ENCODE results near the gene ASIC3. TPM values are rescaled to one million over a fixed set of nuclear protein-coding genes. Genes with fewer than 3 reads are reported as not detected.

Gene ASIC3
- total and polyA plus RNA-seq, 2 donors (not counting 3 experiments of a cell fraction or from before 2014, with no cell fraction given) = 0.69 to 0.70 TPM

DNA sequence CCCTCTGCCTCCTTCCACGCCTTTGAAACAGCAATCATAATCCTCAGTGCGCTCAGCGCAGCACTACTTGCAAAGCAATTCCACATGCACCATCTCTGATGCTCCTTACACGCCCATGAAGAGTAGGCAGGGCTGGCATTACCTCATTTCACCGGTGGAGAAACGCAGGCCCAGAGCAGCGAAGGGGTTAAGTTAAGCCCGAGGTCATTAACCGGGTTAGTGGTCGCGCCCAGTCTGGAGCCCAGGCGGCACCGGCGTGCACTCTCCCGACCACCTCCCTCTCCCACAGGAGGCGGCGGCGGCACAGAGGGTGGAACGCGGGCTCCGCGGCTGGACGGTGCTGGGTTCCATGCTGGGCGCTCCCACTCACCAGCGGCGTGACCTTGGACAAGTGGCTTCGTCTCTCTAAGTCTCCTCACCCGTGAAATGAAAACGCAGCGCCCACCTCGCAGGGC lies 31.8 kb downstream of the ASIC3 start:
- intact Hi-C loops (cut with micrococcal nuclease) = loop anchor here (1.0 kb wide), 4 partner anchors 9 to 52 kb away; partner anchors contain the start of gene ABCB8
- peak overlapping the region; percentile 69 for H3K4me2 ChIP-seq (ENCODE audit: insufficient read depth, low read length)

More for the DNA sequence above, 31.8 kb downstream of the ASIC3 start:
- no peaks in the 10 kb centered on the region for H3K27me3 ChIP-seq (ENCODE audit: control insufficient read depth in 2 of 2, insufficient read depth in 2 of 2, low read length in 2 of 2)
- dilution Hi-C loops (cut with MboI; ENCODE audit: extremely low pct_ligation_motif_present, low sequenced_read_pairs) = no loop called here
- H3K4me3 ChIP-seq (replicated peaks in 1 of 3; ENCODE audit: insufficient read depth in 1 of 3, low read depth in 1 of 3, low read length in 3 of 3) = peak overlapping the region; percentile 29 to 75 (median 53)
- peaks cover 34% of the 10 kb centered on the region for H3K4me1 ChIP-seq (ENCODE audit: control insufficient read depth, extremely low read depth, insufficient read depth, low read length)
- H2AFZ ChIP-seq (ENCODE audit: low read depth, low read length) = peak overlapping the region; percentile 39
- TF ChIP-seq, protein P1, sequence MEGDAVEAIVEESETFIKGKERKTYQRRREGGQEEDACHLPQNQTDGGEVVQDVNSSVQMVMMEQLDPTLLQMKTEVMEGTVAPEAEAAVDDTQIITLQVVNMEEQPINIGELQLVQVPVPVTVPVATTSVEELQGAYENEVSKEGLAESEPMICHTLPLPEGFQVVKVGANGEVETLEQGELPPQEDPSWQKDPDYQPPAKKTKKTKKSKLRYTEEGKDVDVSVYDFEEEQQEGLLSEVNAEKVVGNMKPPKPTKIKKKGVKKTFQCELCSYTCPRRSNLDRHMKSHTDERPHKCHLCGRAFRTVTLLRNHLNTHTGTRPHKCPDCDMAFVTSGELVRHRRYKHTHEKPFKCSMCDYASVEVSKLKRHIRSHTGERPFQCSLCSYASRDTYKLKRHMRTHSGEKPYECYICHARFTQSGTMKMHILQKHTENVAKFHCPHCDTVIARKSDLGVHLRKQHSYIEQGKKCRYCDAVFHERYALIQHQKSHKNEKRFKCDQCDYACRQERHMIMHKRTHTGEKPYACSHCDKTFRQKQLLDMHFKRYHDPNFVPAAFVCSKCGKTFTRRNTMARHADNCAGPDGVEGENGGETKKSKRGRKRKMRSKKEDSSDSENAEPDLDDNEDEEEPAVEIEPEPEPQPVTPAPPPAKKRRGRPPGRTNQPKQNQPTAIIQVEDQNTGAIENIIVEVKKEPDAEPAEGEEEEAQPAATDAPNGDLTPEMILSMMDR (IDR thresholded peaks at IDR 0.05; ENCODE audit: extremely low read depth in 1 of 2, insufficient read depth in 1 of 2, low read depth in 1 of 2, low read length in 2 of 2) = no peak
- no peak for FAIRE-seq
- H3K9me1 ChIP-seq (replicated peaks; ENCODE audit: control insufficient read depth, extremely low read depth, insufficient read depth, low read length) = no peaks in the 10 kb centered on the region
- H3K79me2 ChIP-seq (ENCODE audit: control insufficient read depth, insufficient read depth, low read length) = peaks cover 28% of the 10 kb centered on the region
- peaks cover 2 to 8% of the 10 kb centered on the region in 2 experiments for H3K36me3 ChIP-seq (ENCODE audit: control insufficient read depth in 2 of 2, extremely low read depth in 1 of 2, insufficient read depth in 2 of 2, low read length in 2 of 2)
- POLR2A ChIA-PET = interaction anchor here (1.0 kb wide), 1 partner anchor 13 kb away, joined by 7 read pairs; no protein-coding TSS in a partner anchor
- CTCF ChIA-PET = interaction anchor here (0.9 to 1.4 kb wide), 8 partner anchors 8 to 553 kb away, joined by 3 to 6 read pairs (median 4); no protein-coding TSS in a partner anchor
- no peaks in the 10 kb centered on the region for H3K9me3 ChIP-seq (replicated peaks; ENCODE audit: control insufficient read depth, insufficient read depth, low read length)
- DNase-seq (ENCODE audit: low read depth, low spot score) = no peak
- TSS peak; percentile 15 for BruUV-seq (replicated peaks)
- H3K27ac ChIP-seq (ENCODE audit: insufficient read depth, low read depth, low read length) = peak overlapping the region; percentile 53
- H4K20me1 ChIP-seq (replicated peaks; ENCODE audit: control insufficient read depth, extremely low read depth, insufficient read depth, low read length) = no peaks in the 10 kb centered on the region
- peak overlapping the region; percentile 88 for H3K9ac ChIP-seq (replicated peaks; ENCODE audit: extremely low read depth, insufficient read depth, low read length)

Measured in endothelial cell of umbilical vein (primary cell).